HepG2 (cell line): ENCODE data around the gene SPOCD1. TPM values are rescaled to one million over a fixed set of nuclear protein-coding genes. Genes with fewer than 3 reads are reported as not detected.

Experiments
- HDAC2 ChIP-seq: sonication (generic); formaldehyde crosslinking; IDR thresholded peaks from 2 replicates; pipeline ENCODE4 v1.4.0; 2020; ENCODE audit warnings: missing genetic modification reagents
- SKIL ChIP-seq: sonication (generic); formaldehyde crosslinking; IDR thresholded peaks from 2 replicates; pipeline ENCODE4 v1.8.0; 2022; ENCODE audit warnings: missing genetic modification reagents, mild to moderate bottlenecking, moderate library complexity, borderline replicate concordance
- ZBTB37 ChIP-seq: sonication (generic); formaldehyde crosslinking; IDR thresholded peaks from 2 replicates; pipeline ENCODE4 v1.4.0; 2020; ENCODE audit warnings: mild to moderate bottlenecking, missing genetic modification reagents
- ZNF143 ChIP-seq: sonication (generic); formaldehyde crosslinking; IDR thresholded peaks from 2 replicates; pipeline ENCODE4 v1.4.0; 2020; ENCODE audit warnings: missing genetic modification reagents
- ZNF18 ChIP-seq: sonication (generic); formaldehyde crosslinking; IDR thresholded peaks from 2 replicates; pipeline ENCODE4 v1.8.0; 2022; ENCODE audit warnings: mild to moderate bottlenecking, missing genetic modification reagents; ENCODE audit not compliant: insufficient replicate concordance
- ZNF20 ChIP-seq: sonication (generic); formaldehyde crosslinking; IDR thresholded peaks from 2 replicates; pipeline ENCODE4 v1.4.0; 2020; ENCODE audit warnings: mild to moderate bottlenecking, moderate library complexity, missing genetic modification reagents
- ZNF513 ChIP-seq: sonication (generic); formaldehyde crosslinking; conservative IDR thresholded peaks from 2 replicates; pipeline ENCODE4 v1.5.0; 2020; ENCODE audit warnings: missing genetic modification reagents
- ZNF549 ChIP-seq: sonication (generic); formaldehyde crosslinking; IDR thresholded peaks from 2 replicates; pipeline ENCODE4 v1.5.0; 2020; ENCODE audit warnings: missing genetic modification reagents
- ZNF83 ChIP-seq: sonication (generic); formaldehyde crosslinking; IDR thresholded peaks from 2 replicates; pipeline ENCODE4 v1.4.0; 2020; ENCODE audit warnings: missing genetic modification reagents, mild to moderate bottlenecking, borderline replicate concordance
- polyA plus RNA-seq, 8 experiments: library from polyadenylated mRNA; depleted of rRNA in 3 of 8; stranded (reverse) in 7 of 8; unstranded in 1 of 8; fragments of >200 nt; fragmentation: Illumina TruSeq in 4 of 8; extraction: Trizol in 4 of 8; gene quantifications; 2 replicates each; pipeline versions ENCODE4 v1.2.1 to v1.2.3, GENCODE V29; 2011 to 2016; ENCODE audit warnings: low read depth in 4 of 8, missing spikeins in 1 of 8, mixed read lengths in 1 of 8; ENCODE audit not compliant: insufficient read depth in 1 of 8
- total RNA-seq, 5 experiments: library from RNA; depleted of rRNA; stranded (reverse); fragments of >200 nt; fragmentation: Illumina TruSeq; extraction: Trizol; gene quantifications; 2 replicates each; pipeline ENCODE4 v1.2.3, GENCODE V29; 2016; ENCODE audit warnings: low read depth in 1 of 5

SPOCD1 gene
- total and polyA plus RNA-seq, 2 of the 13 experiments (the other 11 are each of a cell fraction or from before 2014, with no cell fraction given): 0.24 to 0.29 TPM

- TF ChIP-seq ZNF513: no peak
- TF ChIP-seq ZNF143 (CRISPR knock-in tag): no peak
- no peak for TF ChIP-seq SKIL (CRISPR knock-in tag)
- TF ChIP-seq ZNF549 (CRISPR knock-in tag): no peak
- no peak for TF ChIP-seq ZNF83 (CRISPR knock-in tag)
- no peak for TF ChIP-seq HDAC2
- no peak for TF ChIP-seq ZNF18 (CRISPR knock-in tag)
- no peak for TF ChIP-seq ZBTB37
- TF ChIP-seq ZNF20 (CRISPR knock-in tag): no peak
- TF ChIP-seq, all 625 proteins: peak for 0
Observed at GRCh38 chr1:31752952-31753475, 62.8 kb downstream of the SPOCD1 start (continued).
